HG03039 (cell line): ENCODE measurements around the gene CHST14.

Source experiments
- ATAC-seq: cut with Tn5 transposase; IDR thresholded peaks from one replicate; pipeline ENCODE4 v1.9.1; 2021; ENCODE audit warnings: mild to moderate bottlenecking, moderate library complexity; ENCODE audit not compliant: unreplicated experiment

The CHST14 gene

DNA sequence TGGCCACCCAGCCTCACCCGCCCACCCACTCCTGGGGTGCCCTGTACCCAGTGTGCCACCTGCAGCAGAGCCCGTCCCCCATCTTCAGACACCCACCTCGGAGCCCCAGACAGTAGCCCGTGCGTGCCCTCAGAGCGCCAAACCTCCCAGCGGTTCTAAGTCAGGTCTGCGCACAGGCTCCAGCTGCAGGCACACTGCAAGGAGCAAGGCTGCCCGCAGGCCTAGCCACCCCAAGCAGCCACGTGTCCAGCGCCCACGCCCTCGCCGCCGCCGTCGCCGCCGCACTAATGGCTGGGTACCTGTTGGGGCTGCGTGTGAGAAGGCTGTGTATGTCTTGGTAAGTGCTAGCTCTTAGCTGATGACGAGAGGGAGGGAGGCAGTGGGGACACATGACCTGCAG lies 8.8 kb upstream of the CHST14 start:
- ATAC-seq: no peak

DNA sequence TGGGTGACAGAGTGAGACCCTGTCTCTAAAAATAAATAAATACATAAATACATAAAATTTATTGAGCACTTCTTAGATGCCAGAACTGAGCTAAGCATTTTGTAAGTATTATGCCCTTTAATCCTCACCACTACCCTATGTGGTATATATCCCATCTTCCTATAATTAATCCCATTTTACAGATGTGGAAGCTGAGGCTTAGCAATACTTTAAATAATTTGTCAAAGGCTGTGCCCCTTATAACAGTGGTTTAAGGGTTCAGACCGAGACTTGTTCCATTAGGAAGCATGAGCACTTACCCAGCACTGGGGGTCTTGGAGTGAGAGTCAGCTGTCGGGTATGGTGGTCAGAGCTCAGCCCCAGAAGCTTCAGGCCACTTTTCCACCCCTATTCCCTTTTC lies 7.5 kb upstream of the CHST14 start:
- ATAC-seq: no peak

- ATAC-seq: no peak
Measured at GRCh38 chr15:40463886-40464545, 6.8 kb upstream of the CHST14 start.

DNA sequence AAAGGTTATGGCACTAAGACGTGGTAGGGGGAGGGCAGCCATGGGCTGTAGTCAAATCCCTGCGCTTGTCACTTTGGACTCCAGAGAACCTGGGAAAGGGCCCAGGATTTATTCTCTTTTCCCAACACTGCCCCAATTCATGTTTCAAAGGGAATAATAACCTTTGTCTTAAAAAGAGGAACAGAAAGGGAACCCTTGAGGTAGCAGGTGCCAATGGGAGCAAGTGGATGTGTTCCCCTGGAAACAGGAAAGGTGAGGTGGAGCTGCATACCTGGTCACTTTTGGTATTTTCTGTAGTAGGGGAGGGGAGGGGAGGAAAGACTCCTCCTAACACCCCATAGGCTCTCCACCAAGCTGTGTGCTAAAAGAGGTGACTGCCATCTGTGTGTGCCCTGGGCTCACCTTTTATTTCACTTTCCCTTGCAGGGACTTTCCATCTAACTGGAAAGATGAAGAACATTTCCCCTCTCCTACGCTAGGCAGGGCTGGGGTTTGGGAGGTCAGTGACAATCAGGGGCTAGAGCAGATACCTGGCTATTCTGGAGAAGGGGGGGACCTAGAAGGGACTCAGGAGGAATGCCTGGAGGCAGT lies 6.1 kb upstream of the CHST14 start:
- ATAC-seq: no peak

DNA sequence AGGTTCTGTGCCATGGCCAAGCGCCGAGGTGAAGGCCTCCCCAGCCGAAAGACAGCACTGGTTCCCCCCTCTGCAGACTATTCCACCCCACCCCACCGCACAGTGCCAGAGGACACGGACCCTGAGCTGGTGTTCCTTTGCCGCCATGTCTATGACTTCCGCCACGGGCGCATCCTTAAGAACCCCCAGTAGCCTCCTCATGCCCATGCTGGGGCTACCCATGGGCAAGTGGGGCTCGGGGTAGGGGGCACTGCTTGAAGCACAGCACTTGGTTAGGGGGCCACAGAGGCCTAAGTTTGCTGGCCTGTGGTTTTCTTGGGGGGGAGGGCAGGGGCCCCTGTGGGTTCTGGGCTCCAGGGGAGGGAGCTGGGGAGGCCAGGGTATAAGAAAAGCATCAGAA lies 4.8 kb upstream of the CHST14 start:
- ATAC-seq: no peak

- ATAC-seq: no peak
Measured at GRCh38 chr15:40466426-40467260, 4.1 kb upstream of the CHST14 start.

DNA sequence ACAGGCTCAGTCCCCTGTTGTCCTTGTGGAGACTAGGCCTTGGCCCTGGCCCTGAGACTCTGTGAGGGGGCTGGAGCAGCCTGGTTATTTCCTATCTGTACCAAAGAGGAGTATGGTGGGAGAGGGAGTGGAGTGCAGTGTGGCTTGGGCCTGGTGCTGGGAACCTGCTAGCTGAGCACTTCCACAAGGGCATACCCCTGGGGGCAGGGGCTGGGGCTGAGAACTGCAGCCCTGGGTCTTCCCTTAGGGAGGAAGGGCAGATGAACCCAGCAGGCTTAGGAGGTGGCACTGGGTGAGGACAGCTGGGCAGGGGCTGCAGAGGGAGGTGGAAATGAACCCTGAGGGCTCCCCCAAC lies 3.5 kb upstream of the CHST14 start:
- ATAC-seq: no peak

- ATAC-seq: no peak
Measured at GRCh38 chr15:40468898-40469331, 1.9 kb upstream of the CHST14 start.

DNA sequence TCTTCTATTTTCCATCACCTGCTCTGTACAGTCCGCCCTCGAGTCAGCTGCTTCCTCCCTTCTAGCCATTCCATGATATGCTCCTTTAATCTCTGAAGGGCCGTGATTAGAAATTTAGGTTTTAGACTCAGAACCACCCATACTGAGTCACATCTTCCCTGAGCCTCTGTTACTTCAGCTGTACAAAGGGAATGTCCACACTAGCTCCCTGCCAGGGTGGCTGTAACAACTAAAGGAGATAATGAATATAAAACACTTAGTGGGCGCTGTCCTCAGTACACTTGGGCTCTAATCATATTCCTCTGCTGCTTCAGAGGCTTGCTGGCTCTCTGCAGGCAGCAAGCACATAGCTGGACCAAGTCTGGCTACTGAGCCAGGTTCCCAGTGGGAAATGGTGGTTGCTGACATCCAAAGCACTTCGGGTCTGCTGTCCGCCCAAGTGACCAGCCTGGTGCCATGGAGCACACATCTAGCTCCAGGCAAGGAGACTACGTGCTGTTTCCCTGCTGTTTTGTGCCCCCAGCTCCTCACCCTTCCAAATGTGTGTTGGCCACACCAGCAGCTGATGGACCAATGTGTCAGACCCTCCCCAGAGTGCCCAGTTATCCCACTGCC lies 901 bp upstream of the CHST14 start:
- ATAC-seq: no peak

GRCh38 chr15:40471105-40471807 lies 472 bp downstream of the CHST14 start:
- ATAC-seq: no peak

- no peak for ATAC-seq
Measured at GRCh38 chr15:40471808-40472150, 995 bp downstream of the CHST14 start.

- ATAC-seq: no peak
Measured at GRCh38 chr15:40472171-40472727, 1.5 kb downstream of the CHST14 start.

- ATAC-seq: no peak
Measured at GRCh38 chr15:40474581-40474980, 3.8 kb downstream of the CHST14 start.

DNA sequence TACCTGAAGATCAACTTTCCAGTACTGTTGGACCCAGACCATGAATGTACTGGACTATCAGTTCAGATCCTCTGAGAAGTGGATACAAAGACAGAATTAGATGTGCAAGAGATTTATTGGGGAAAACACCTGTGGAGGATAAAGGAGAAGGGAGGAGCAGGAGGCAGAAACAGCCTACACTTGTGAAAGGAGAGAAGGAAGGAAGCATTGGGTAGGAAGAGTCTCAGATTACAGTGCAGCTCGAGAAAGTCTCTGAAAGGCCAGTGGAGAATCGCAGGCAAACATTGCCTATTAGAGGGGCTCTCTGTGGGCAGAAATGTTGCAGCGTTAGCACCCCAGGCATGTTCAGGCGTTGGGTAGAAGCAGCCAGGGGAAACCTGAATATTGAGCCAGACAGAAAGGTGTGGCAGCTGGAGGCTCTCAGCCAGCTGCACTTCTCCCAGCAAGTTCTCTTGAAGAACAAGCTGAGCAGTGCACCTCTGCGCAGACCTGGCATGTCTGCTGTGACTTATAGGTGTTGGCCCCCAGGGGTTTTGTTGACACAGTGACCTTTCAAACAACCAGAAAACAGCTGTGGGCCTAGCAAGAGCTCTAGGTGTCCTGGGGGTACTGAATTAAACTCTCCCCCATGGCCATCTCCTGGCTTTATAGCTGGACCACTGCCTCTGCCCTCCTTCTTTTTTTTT lies 7.0 kb downstream of the CHST14 start:
- no peak for ATAC-seq

DNA sequence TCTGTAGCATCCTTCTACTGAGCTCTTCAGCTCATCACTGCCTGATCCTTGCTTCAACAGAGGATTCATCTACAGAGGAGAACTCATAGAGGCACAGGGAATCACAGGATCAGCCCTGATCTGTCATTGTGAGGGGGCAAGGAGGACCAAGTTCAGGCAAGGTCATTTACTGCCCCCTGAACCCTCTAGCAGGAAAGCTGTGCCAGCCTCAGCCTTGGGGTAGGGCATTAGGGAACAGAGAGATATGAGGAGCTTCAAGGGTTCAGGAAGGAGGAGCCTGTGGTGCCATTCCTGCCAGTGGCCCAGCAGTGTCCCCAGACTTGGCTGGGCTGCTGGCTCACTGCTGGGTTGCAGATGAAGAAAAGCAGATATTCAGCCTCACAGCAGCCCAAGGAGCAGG lies 8.2 kb downstream of the CHST14 start:
- ATAC-seq: no peak

- ATAC-seq: no peak
Measured at GRCh38 chr15:40481341-40482074, 10.7 kb downstream of the CHST14 start.

- ATAC-seq: no peak
Measured at GRCh38 chr15:40483919-40484318, 13.1 kb downstream of the CHST14 start.

DNA sequence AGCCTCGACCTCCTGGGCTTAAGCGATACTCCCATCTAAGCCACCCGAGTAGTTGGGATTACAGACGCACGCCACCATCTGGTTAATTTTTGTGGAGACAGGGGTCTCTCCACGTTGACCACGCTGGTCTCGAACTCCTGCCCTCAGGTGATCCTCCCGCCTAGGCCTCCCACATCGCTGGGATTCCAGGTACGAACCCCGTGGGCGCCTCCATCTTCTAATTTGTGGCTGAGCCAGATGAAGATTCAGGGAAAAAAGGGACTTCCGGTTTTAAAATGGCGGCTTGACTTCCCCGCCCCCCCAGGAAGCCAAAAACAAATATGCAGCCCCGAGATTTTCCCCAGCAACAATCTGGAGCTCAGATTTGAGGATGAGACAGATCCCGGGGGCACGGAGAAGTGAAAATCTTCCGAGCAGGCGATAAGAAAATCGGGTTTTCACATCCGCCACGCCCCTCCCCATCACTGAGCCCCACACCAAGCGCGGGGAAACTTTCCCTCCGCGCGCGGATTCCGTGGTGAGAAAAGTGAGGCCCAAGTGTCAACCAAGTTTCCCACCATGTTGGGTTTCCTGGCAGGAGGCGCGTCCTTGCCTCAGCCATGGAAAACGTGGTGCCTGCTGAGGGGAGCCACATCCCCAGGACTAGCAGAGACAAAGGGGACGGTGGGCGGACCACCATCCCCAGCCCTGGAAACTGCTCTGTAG lies 15.4 kb downstream of the CHST14 start:
- ATAC-seq: no peak
